SK-N-MC (cell line): ENCODE results near the gene ARHGAP22.

Experiments
- EZH2 ChIP-seq: fragments of 200-600 bp; sonication (generic); IDR thresholded peaks from one replicate; pipeline ENCODE4 v1.6.1; 2017; ENCODE audit warnings: antibody characterized with exemption
- POLR2AphosphoS5 ChIP-seq: IDR thresholded peaks from 2 replicates; pipeline ENCODE4 v1.6.1; 2012; ENCODE audit warnings: mild to moderate bottlenecking, low read depth, low read length, borderline replicate concordance

DNA sequence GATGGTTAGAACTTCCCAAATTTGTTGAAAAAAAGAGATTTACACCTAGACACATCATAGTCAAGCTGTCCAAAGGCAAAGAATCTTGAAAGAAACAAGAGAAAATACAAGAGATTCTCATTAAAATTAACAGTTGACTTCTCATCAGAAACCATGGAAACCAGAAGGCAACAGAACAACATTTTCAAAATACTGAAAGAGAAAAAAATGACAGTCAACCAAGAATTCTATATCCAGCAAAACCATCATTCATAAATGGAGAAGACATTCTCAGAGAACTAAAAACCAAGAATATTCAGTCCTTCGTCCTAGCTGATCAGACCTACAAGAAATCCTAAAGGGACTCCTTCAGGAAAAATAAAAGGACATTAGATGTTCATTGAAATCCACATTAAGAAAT, 90.6 kb downstream of the ARHGAP22 start:
- TF ChIP-seq EZH2 (no peak), POLR2AphosphoS5 (no peak)
